RWPE2 (cell line): ENCODE measurements around the gene UGP2.

ENCODE experiments used
- ATAC-seq: fragments of 200-7000 bp; cut with Tn5 transposase; 3 replicates; pipeline ENCODE4 v1.9.1; 2021; ENCODE audit warnings: low read depth
- DNase-seq: peaks from one replicate; pipeline ENCODE4 v3.0.0-alpha.2; 2020; ENCODE audit warnings: low spot score
- H3K27ac ChIP-seq: fragments of 450-650 bp; 2 replicates; pipeline ENCODE4 v1.5.1; 2017; ENCODE audit warnings: mild to moderate bottlenecking; ENCODE audit not compliant: poor library complexity, severe bottlenecking
- H3K27me3 ChIP-seq: fragments of 250-450 bp; sonication (Bioruptor Pico); 2 replicates; pipeline ENCODE4 v1.5.1; 2021; ENCODE audit warnings: mild to moderate bottlenecking, moderate library complexity; ENCODE audit not compliant: insufficient read depth, poor library complexity, severe bottlenecking
- H3K36me3 ChIP-seq: fragments of 250-450 bp; sonication (Bioruptor Pico); 2 replicates; pipeline ENCODE4 v1.5.1; 2020; ENCODE audit warnings: low read depth, mild to moderate bottlenecking, moderate library complexity
- H3K4me1 ChIP-seq: fragments of 250-450 bp; sonication (Bioruptor Pico); 2 replicates; pipeline ENCODE4 v1.5.1; 2021; ENCODE audit warnings: mild to moderate bottlenecking, moderate library complexity; ENCODE audit not compliant: insufficient read depth, poor library complexity, severe bottlenecking
- H3K4me3 ChIP-seq: fragments of 250-450 bp; sonication (Bioruptor Pico); 2 replicates; pipeline ENCODE4 v1.5.1; 2021; ENCODE audit warnings: mild to moderate bottlenecking, moderate library complexity; ENCODE audit not compliant: severe bottlenecking
- H3K9me3 ChIP-seq: fragments of 250-450 bp; sonication (Bioruptor Pico); 2 replicates; pipeline ENCODE4 v1.5.1; 2021; ENCODE audit warnings: mild to moderate bottlenecking, moderate library complexity; ENCODE audit not compliant: severe bottlenecking
- TF ChIP-seq, protein P1 (sequence below): fragments of 450-650 bp; IDR thresholded peaks from one replicate; pipeline ENCODE4 v1.5.1; 2017; ENCODE audit warnings: mild to moderate bottlenecking, moderate library complexity; ENCODE audit not compliant: poor library complexity, severe bottlenecking

Gene UGP2

GRCh38 chr2:63878486-63878885 lies 36.8 kb downstream of the UGP2 start:
- H3K4me3 ChIP-seq, result no peak overlapping the region
- H3K27me3 ChIP-seq, result no peaks in the 10 kb centered on the region
- TF ChIP-seq, protein P1, sequence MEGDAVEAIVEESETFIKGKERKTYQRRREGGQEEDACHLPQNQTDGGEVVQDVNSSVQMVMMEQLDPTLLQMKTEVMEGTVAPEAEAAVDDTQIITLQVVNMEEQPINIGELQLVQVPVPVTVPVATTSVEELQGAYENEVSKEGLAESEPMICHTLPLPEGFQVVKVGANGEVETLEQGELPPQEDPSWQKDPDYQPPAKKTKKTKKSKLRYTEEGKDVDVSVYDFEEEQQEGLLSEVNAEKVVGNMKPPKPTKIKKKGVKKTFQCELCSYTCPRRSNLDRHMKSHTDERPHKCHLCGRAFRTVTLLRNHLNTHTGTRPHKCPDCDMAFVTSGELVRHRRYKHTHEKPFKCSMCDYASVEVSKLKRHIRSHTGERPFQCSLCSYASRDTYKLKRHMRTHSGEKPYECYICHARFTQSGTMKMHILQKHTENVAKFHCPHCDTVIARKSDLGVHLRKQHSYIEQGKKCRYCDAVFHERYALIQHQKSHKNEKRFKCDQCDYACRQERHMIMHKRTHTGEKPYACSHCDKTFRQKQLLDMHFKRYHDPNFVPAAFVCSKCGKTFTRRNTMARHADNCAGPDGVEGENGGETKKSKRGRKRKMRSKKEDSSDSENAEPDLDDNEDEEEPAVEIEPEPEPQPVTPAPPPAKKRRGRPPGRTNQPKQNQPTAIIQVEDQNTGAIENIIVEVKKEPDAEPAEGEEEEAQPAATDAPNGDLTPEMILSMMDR, result no peak
- peaks cover 65% of the 10 kb centered on the region for H3K36me3 ChIP-seq
- no peaks in the 10 kb centered on the region for H3K9me3 ChIP-seq
- peaks cover 10% of the 10 kb centered on the region for H3K4me1 ChIP-seq
- ATAC-seq, result no peak
- H3K27ac ChIP-seq, result no peak overlapping the region
- no peak for DNase-seq

DNA sequence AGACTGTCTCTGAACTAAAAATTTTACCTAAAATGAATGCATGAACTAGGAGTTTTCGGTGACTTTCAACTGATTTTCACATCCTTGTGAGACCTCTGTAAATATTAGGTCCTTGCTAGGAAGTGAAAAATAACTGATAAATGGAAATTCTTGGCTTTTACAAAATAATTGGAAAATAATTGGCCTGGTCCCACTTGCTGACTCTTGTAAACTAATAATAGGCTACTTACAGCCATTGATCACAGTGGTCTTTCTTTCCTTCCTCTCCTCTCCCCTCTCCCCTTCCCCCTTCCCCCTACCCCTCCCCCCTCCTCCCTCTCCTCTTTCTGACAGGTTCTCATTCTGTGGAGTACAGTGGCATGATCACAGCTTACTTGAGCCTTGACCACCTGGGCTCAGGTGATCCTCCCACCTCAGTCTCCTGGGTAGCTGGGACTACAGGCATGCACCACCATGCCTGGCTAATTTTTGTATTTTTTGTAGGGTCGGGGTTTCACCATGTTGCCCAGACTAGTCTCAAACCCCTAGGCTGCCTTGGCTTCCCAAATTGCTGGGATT lies 38.3 kb downstream of the UGP2 start:
- TF ChIP-seq, protein P1, result no peak
- Histone ChIP-seq H3K9me3 (no peaks in the 10 kb centered on the region), H3K36me3 (peaks cover 68% of the 10 kb centered on the region), H3K27me3 (no peaks in the 10 kb centered on the region), H3K4me3 (no peak overlapping the region), H3K4me1 (peaks cover 7% of the 10 kb centered on the region), H3K27ac (no peak overlapping the region)
- no peak for DNase-seq
- no peak for ATAC-seq

- peaks cover 75% of the 10 kb centered on the region for H3K36me3 ChIP-seq
- H3K27me3 ChIP-seq, result no peaks in the 10 kb centered on the region
- DNase-seq (no peak), ATAC-seq (no peak)
- no peak overlapping the region for H3K4me3 ChIP-seq
- peaks cover 2% of the 10 kb centered on the region for H3K4me1 ChIP-seq
- H3K27ac ChIP-seq, result no peak overlapping the region
- no peaks in the 10 kb centered on the region for H3K9me3 ChIP-seq
- TF ChIP-seq, protein P1, result no peak
These were observed 38.9 kb downstream of the UGP2 start for GRCh38 chr2:63880625-63881024.

DNA sequence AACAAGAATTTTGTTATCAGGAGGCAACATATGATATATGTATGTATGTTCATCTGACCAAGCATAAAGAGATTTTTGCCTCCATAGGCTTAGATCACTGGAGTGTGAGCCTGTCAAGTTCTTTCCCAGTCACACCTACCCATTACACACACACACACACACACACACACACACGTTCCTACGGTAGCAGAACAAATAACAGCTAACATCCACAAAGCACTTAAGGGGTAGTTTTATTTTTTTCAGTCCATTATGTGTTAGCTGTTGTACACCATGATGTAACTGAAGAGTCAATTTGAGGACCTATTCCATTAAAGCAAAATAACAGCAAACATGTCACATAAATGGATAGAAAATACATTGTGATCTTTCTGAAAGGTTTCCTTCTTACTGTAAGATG lies 39.5 kb downstream of the UGP2 start:
- DNase-seq, result no peak
- TF ChIP-seq, protein P1, result no peak
- no peak for ATAC-seq
- peaks cover 80% of the 10 kb centered on the region for H3K36me3 ChIP-seq
- H3K9me3 ChIP-seq, result no peaks in the 10 kb centered on the region
- no peaks in the 10 kb centered on the region for H3K4me1 ChIP-seq
- H3K27me3 ChIP-seq, result no peaks in the 10 kb centered on the region
- H3K27ac ChIP-seq, result no peak overlapping the region
- no peak overlapping the region for H3K4me3 ChIP-seq

- Histone ChIP-seq H3K9me3 (no peaks in the 10 kb centered on the region), H3K36me3 (peaks cover 81% of the 10 kb centered on the region), H3K27me3 (no peaks in the 10 kb centered on the region), H3K4me1 (no peaks in the 10 kb centered on the region), H3K4me3 (no peak overlapping the region), H3K27ac (no peak overlapping the region)
- TF ChIP-seq, protein P1, result no peak
- no peak for DNase-seq
- no peak for ATAC-seq
These were observed 40.9 kb downstream of the UGP2 start for GRCh38 chr2:63882395-63883105.
